Iris pigment epithelial cell (primary cell): ENCODE measurements around the gene CHRDL2.

Experiments
- DNase-seq: peaks from one replicate; pipeline ENCODE4 v3.0.0-alpha.2; 2011; ENCODE audit warnings: low read depth

Gene CHRDL2

GRCh38 chr11:74685338-74685737 is 45.9 kb downstream of the CHRDL2 start:
- no peak for DNase-seq

DNA sequence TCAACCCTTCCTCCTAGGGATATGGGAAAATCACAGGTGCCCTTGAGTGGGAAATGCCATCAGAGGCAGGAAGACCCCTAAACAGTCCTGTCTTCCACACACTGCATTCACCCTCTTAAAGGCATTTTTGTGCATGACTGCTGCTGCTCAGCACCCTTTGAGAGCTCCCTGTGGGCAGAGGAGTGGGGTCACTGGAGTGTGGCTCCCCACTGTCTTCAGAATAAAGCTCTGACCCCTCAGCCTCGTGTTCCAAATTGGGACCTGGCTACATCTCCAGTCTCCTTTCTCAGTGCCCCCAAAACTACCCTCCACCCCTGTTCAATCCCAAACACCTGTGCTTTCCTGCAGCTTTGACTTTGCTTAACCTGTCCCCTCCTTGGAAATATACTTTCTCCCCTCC is 46.6 kb downstream of the CHRDL2 start:
- no peak for DNase-seq

GRCh38 chr11:74683941-74684481 is 47.2 kb downstream of the CHRDL2 start:
- DNase-seq, result peak; percentile 34

- peak; percentile 17 for DNase-seq
Observed at GRCh38 chr11:74683279-74683871, 47.9 kb downstream of the CHRDL2 start.

DNA sequence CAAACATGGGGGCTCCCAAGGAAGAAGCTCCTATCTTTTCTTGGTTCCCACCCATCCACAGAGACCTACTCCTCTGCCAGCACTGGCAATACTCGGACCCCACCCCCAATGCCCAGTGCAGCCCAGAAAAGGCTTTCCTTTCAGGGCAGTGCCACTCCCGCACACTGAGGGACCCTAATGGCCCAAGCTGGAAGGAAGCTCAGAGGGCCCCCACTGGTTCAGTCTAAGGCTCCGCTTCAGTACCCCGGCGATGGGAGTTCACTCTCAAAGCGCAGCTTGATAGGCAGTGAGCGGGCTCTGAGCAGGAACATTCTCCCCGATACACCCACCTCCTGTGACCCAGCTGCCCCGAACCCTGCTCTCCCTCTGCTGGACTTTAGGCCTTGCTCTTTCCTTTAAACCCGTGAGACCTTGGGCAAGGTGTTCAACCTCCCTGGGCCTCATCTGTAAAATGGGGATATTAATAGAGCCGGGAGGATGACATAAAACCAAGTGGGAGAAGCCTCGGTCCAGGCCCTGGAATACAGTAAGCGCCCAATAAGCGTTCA is 48.4 kb downstream of the CHRDL2 start:
- DNase-seq, result no peak

DNA sequence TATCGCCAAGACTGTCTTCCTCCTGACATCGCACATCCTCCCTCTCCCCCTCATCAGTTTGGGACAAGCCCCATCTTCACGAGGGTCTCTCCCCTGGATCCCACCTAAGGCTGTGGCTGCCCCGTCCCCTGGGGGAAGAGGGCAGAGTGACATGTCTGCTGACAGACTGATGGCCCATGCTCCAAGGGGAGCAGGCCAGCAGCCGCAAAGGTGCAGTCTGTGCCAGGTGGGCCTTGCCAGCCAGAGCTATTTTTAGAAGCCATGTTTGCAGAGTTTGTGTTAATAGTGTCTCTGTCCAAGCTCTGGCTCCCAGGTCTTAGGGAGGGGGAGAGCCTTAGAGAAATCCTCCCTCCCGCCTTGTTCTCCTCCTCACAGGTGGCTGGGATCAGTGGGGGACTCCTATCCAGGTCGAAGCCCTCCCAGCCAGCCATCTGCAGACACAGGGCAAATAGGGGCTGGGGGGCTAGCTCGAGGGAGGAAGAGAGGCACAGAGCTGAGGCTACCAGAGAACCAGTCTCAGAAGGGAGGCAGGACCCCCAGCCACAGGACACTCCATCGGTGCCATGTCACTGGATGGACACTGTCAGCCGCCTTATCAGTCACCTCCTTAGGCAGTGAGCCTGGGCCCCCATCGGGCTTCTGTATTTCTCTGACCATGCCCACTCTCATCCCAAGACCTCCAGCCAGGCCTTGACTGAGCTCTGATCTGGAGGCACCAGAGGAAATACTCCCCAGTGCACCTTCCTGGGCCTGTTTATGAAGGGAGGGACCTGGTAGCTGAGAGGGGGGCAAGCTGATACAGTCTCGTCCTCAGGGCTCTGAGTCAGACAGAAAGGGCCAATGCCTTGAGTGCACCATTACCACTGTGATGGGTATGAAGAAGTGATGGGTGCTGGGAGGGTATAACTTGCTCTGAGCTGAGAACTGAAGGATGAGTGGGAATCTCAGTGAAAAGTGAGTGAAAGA is 49.3 kb downstream of the CHRDL2 start:
- no peak for DNase-seq

- DNase-seq, result no peak
Observed at GRCh38 chr11:74680703-74681531, 50.3 kb downstream of the CHRDL2 start.

- DNase-seq, result no peak
Observed at GRCh38 chr11:74680035-74680671, 51.1 kb downstream of the CHRDL2 start.

- no peak for DNase-seq
Observed at GRCh38 chr11:74679513-74679865, 51.7 kb downstream of the CHRDL2 start.

DNA sequence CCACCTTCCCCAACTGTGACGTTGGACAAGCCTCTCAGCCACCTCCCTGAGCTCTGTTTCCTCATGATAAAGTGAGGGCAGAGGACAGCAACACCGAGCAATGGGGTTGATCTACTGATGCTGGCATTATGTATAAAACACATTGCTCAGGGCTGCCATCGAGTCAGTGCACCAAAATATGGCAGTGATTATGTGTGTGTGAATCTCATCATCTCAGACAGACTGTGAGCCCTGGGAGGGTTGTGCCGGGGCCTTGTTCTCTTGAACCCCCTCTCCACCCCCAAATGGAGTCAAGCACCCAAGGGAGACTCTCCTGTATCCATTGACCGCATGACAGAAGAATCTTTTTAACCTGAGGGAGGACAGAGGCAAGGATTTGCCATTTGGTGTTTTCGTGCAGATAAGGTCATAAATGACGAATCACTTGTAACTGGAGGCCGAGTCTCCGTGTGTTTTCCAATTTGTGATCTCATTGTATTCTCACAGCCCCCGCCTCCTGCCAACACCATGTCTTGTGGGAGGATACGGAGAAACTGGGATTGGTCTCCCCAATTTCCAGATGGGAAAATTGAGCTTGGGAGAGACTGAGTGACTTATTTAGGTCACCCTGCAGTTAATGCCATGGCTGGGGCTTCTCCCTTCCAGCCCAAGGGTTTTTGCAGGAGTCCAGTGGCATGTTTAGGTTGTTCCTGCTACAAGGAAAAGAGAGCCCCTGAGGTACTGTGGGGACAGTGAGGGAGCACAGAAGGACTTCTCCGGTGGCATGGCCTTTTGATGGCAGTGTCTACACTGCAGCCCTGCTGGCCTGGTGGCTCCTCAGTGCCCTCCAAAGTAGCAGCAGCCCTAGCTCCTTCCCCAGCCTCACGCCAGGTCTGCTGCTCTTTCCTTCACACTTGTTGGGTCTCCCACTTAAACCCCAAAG is 52.4 kb downstream of the CHRDL2 start:
- no peak for DNase-seq

DNA sequence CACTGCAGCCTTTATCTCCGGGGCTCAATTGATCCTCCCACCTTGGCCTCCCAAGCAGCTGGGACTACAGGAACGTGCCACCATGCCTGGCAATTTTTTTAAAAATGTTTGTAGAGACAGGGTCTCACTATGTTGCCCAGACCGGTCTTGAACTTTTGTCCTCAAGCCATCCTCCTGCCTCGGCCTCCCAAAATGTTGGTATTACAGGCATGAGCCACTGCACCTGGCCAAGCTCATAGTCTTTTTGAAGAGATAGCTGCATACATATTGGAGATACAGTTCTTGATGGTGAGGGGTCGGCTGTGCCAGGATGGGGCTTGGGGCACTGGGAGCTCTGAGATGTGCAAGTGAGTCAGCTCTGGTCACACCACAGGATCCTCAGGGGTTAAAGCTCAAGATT is 53.2 kb downstream of the CHRDL2 start:
- DNase-seq, result no peak

GRCh38 chr11:74677131-74677530 is 54.1 kb downstream of the CHRDL2 start:
- DNase-seq, result no peak

DNA sequence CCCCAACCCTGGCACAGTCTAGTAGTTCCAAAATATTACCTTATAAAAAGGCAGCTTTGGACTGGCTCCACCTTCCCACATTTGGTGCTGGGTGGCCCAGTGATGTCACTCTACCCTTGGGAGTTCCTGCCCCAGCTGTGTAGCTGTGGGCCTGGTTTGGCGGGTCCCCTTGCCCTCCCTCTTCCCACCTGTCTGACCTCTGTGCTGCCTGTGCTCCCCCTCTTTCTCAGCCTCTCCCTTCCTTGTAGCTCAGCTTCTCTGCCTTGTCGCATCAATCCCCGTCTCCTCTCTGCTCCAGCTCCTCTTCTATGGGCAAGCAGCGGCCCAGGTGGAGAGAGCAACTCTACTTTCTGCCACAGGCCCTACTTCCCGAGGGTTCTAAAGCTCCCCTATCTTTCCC is 54.6 kb downstream of the CHRDL2 start:
- DNase-seq, result no peak

- DNase-seq, result no peak
Observed at GRCh38 chr11:74675761-74676160, 55.5 kb downstream of the CHRDL2 start.

GRCh38 chr11:74673693-74674360 is 57.4 kb downstream of the CHRDL2 start:
- no peak for DNase-seq

DNA sequence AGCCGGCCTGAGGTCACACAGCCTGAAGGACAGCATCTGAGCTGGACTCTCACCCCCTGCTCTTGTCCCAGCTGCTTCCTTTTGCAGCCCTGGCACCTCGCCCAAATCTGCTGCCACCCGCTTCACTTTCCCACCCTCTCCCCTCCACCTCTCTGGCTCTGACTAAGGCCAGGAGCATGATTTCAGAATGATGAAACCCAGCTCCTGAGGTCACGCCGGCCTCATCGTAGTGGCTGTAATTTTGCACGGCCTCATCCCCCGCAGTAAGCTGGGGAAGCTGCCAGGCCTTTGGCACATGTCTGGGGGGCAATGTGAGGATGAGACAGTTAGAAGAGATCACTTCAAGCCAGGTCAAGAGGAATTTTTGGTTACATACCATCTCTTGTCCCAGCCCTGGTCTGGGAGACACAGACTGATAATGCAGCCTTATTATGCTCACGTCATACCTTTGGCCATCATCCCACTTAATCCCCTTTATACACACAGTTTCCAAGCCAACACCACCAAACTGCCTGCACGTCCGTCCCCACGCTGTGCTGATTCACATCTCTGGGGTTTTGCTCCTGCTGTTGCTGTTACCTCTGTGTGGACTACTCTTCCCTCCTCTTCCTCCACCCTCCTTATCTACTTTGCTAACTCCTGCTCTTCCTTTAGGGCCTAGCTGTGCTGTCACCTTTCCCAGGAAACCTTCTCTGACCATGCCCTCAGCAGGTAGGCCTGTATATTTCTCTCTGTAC is 58.1 kb downstream of the CHRDL2 start:
- peak; percentile 99 for DNase-seq

- DNase-seq, result peak; percentile 31
Observed at GRCh38 chr11:74672332-74672955, 58.8 kb downstream of the CHRDL2 start.

- DNase-seq, result peak; percentile 56
Observed at GRCh38 chr11:74671520-74672196, 59.6 kb downstream of the CHRDL2 start.
